GM18505 (cell line): ENCODE measurements around the gene ETS2.

Experiments
- ATAC-seq: cut with Tn5 transposase; IDR thresholded peaks from one replicate; pipeline ENCODE4 v1.9.1; 2021; ENCODE audit not compliant: unreplicated experiment
- POLR2A ChIP-seq: IDR thresholded peaks from 4 replicates; pipeline ENCODE4 v1.6.1; 2011; ENCODE audit warnings: borderline replicate concordance; ENCODE audit not compliant: insufficient read depth, insufficient read length; ENCODE audit errors: extremely low read depth

The ETS2 gene

DNA sequence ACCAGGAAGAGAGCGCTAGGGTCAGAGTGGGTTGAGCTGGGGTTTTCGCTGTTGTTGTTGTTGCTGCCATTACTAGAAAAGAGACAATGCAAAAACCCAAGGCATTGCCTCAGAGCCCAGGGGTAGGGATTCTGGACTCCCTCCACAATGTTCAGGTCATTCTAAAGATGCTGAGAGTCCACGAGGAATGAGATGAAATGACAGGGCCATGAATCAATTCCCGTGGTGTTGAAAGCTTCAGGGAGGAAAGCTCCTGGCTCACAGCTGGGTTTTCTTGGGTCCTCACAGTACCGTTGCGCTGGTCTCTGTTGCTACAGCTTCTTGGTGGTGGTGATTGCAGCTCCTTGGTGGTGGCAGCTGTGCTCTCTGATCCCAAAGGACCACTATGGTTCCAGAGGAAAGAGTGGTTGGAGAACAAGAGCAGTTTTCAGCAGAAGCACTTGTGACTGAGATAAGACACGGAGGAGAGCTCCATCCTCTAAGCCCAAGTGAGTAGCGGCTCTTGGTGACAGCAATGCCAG, 58.2 kb downstream of the ETS2 start:
- TF ChIP-seq POLR2A: no peak
- ATAC-seq: no peak

- TF ChIP-seq POLR2A: no peak
- ATAC-seq: no peak
Observed at GRCh38 chr21:38864964-38865363, 59.2 kb downstream of the ETS2 start.

- no peak for TF ChIP-seq POLR2A
- no peak for ATAC-seq
Observed at GRCh38 chr21:38869196-38869595, 63.5 kb downstream of the ETS2 start.

DNA sequence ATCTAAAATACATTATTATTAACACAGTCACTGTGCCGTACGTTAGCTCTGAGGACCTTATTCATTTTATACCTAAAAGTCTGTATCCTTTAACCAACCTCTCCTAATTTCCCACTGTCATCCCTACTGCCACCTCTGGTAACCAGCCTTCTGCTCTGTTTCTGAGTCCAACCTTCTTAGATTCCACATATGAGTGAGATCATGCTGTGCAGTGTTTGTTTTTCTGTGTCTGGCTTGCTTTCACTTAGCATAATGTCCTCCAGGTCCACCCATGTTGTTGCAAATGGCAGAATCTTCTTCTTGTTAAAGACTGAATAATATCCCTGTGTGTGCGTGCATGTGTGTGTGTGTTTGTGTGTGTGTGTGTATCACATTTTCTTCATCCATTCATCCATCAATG, 64.2 kb downstream of the ETS2 start:
- ATAC-seq: no peak
- no peak for TF ChIP-seq POLR2A
